A549 (cell line): ENCODE results near the gene SPAG6. TPM values are rescaled to one million over a fixed set of nuclear protein-coding genes. Genes with fewer than 3 reads are reported as not detected.
A peak's percentile ranks its signal among the peaks of the same experiment; 100 is the strongest.

ENCODE experiments used
- ATAC-seq, 2 experiments: fragments of 200-7000 bp in 1 of 2; fragments of >200 bp in 1 of 2; cut with Nextera tagmentation in 1 of 2; cut with Tn5 transposase in 1 of 2; 3 replicates each; pipeline versions ENCODE4 v1.8.0 to v1.9.1; 2018 to 2020; ENCODE audit warnings: mild to moderate bottlenecking in 1 of 2, moderate library complexity in 1 of 2
- CTCF ChIA-PET: fragments of 300-600 bp; sonication (Branson Sonifier 250); formaldehyde crosslinking; extraction: SDS; loops from one replicate; lab custom pipeline; 2021; ENCODE audit warnings: antibody characterized with exemption, inconsistent platforms; lab: Yijun Ruan, JAX
- POLR2A ChIA-PET: fragments of 350-600 bp; formaldehyde crosslinking; extraction: SDS; loops from one replicate; lab custom pipeline; 2021; ENCODE audit warnings: antibody characterized with exemption, inconsistent platforms; lab: Yijun Ruan, JAX
- DNase-seq, 2 experiments: peaks; one replicate each; pipeline versions ENCODE4 v3.0.0 to v3.0.0-alpha.2; 2011 to 2016; ENCODE audit warnings: low read depth in 1 of 2, low spot score in 1 of 2
- FAIRE-seq: peaks from 2 replicates; lab custom pipeline; 2011; peaks lifted over from hg19 to GRCh38; lab: Jason Lieb, UNC
- H3K27ac ChIP-seq, 2 experiments: fragments of >200 bp; sonication (Bioruptor Twin); formaldehyde crosslinking; 3 replicates each; pipeline ENCODE4 v1.5.1; 2016 to 2017
- H3K4me1 ChIP-seq: fragments of >200 bp; sonication (Bioruptor Twin); formaldehyde crosslinking; 3 replicates; pipeline ENCODE4 v1.6.1; 2016
- H3K4me2 ChIP-seq: fragments of >200 bp; sonication (Bioruptor Twin); formaldehyde crosslinking; 3 replicates; pipeline ENCODE4 v1.6.1; 2016
- H3K4me3 ChIP-seq: fragments of >200 bp; sonication (Bioruptor Twin); formaldehyde crosslinking; 3 replicates; pipeline ENCODE4 v1.5.1; 2016
- H3K9me3 ChIP-seq: fragments of >200 bp; sonication (Bioruptor Twin); formaldehyde crosslinking; 3 replicates; pipeline ENCODE4 v1.6.1; 2016
- CBX2 ChIP-seq: fragments of 200-600 bp; sonication (generic); IDR thresholded peaks from 2 replicates; pipeline ENCODE4 v1.6.1; 2016; ENCODE audit warnings: low read depth, mild to moderate bottlenecking, borderline replicate concordance
- CHD4 ChIP-seq: fragments of 200-600 bp; sonication (generic); IDR thresholded peaks from 2 replicates; pipeline ENCODE4 v1.6.1; 2016; ENCODE audit warnings: antibody characterized with exemption, mild to moderate bottlenecking, borderline replicate concordance
- CTCF ChIP-seq: fragments of >200 bp; sonication (Bioruptor Twin); formaldehyde crosslinking; IDR thresholded peaks from 3 replicates; pipeline ENCODE4 v1.5.1; 2016
- FOSB ChIP-seq: fragments of 250-450 bp; sonication (Bioruptor Pico); IDR thresholded peaks from 2 replicates; pipeline ENCODE4 v1.5.0; 2020; ENCODE audit warnings: mild to moderate bottlenecking, moderate library complexity
- FOSL2 ChIP-seq, 2 experiments: fragments of 450-650 bp in 1 of 2; fragments of >200 bp in 1 of 2; sonication (Bioruptor Twin) in 1 of 2; formaldehyde crosslinking; IDR thresholded peaks; 2 replicates each; pipeline versions ENCODE4 v1.5.0 to v1.6.1; 2016 to 2020; ENCODE audit warnings: mild to moderate bottlenecking in 1 of 2, moderate library complexity in 1 of 2
- FOXS1 ChIP-seq: fragments of 250-450 bp; sonication (Bioruptor Pico); IDR thresholded peaks from 2 replicates; pipeline ENCODE4 v1.5.0; 2020; ENCODE audit warnings: mild to moderate bottlenecking, moderate library complexity
- HDAC2 ChIP-seq: fragments of 200-600 bp; sonication (generic); IDR thresholded peaks from 2 replicates; pipeline ENCODE4 v1.6.1; 2016
- HMGXB4 ChIP-seq: fragments of 250-450 bp; sonication (Bioruptor Pico); IDR thresholded peaks from 2 replicates; pipeline ENCODE4 v1.5.0; 2021; ENCODE audit warnings: mild to moderate bottlenecking, moderate library complexity, borderline replicate concordance
- MAFK ChIP-seq: fragments of 450-650 bp; IDR thresholded peaks from 2 replicates; pipeline ENCODE4 v1.6.1; 2014; ENCODE audit not compliant: partially characterized antibody
- WGBS: methylation state at CpG from one replicate; pipeline ENCODE4 v1.1.6; 2017; ENCODE audit errors: missing lambda C conversion rate; 5-methylcytosine and 5-hydroxymethylcytosine counted together
- polyA plus RNA-seq, 4 experiments: library from polyadenylated mRNA; depleted of rRNA in 3 of 4; stranded (reverse); fragments of >200 nt; fragmentation: RNase III in 1 of 4; extraction: RNeasy Plus Mini Kit Qiagen cat#74134 plus additional on column Dnase treatment in 1 of 4; gene quantifications; 2 replicates in 3 of 4; 3 replicates in 1 of 4; pipeline ENCODE4 v1.2.3, GENCODE V29; 2011 to 2017
- small RNA-seq, 6 experiments: library from RNA; depleted of rRNA; stranded (forward); fragments of <200 nt; gene quantifications; one replicate each; pipeline ENCODE3, GENCODE V24; 2012

The SPAG6 gene
- polyA plus RNA-seq, 2 of the 4 experiments (the other 2 are of a cell fraction), result 0.04 TPM; not detected in 1

- POLR2A ChIA-PET, result no interaction called here
- WGBS, result 64% methylated on average over 4 of the region's 4 CpGs
- H3K4me1 ChIP-seq, result no peaks in the 10 kb centered on the region
- DNase-seq, result no peak
- no peak overlapping the region for H3K4me3 ChIP-seq
- no peak overlapping the region for H3K4me2 ChIP-seq
- TF ChIP-seq HDAC2 (no peak), MAFK (peak; percentile 63)
- TF ChIP-seq, all 56 proteins: peak for 1
- H3K9me3 ChIP-seq, result no peaks in the 10 kb centered on the region
- FAIRE-seq, result no peak
- CTCF ChIA-PET, result no interaction called here
- no peak overlapping the region for H3K27ac ChIP-seq
- ATAC-seq, result no peak
Measured at GRCh38 chr10:22463255-22463654, 118.0 kb downstream of the SPAG6 start.

GRCh38 chr10:22464966-22465629 is 119.8 kb downstream of the SPAG6 start:
- FAIRE-seq, result no peak
- H3K9me3 ChIP-seq, result no peaks in the 10 kb centered on the region
- H3K4me3 ChIP-seq, result no peak overlapping the region
- WGBS, result 69% methylated on average over 5 of the region's 5 CpGs
- POLR2A ChIA-PET, result no interaction called here
- H3K4me2 ChIP-seq, result no peak overlapping the region
- no peaks in the 10 kb centered on the region for H3K4me1 ChIP-seq
- ATAC-seq, result no peak
- no peak for DNase-seq
- CTCF ChIA-PET, result interaction anchor here (0.7 kb wide), 1 partner anchor 252 kb away, joined by 3 read pairs; no protein-coding TSS in a partner anchor
- H3K27ac ChIP-seq, result no peak overlapping the region
- no peak for TF ChIP-seq CHD4
- TF ChIP-seq, all 56 proteins: peak for 0

GRCh38 chr10:22466763-22467334 is 121.6 kb downstream of the SPAG6 start:
- Histone ChIP-seq H3K4me1 (no peaks in the 10 kb centered on the region), H3K4me2 (no peak overlapping the region), H3K9me3 (no peaks in the 10 kb centered on the region), H3K27ac (no peak overlapping the region), H3K4me3 (no peak overlapping the region)
- WGBS, result 37% methylated on average over 3 of the region's 3 CpGs
- no peak for DNase-seq
- POLR2A ChIA-PET, result no interaction called here
- no peak for FAIRE-seq
- ATAC-seq, result no peak
- CTCF ChIA-PET, result no interaction called here
- TF ChIP-seq CHD4 (no peak), FOSB (CRISPR knock-in tag) (no peak), CTCF (no peak), FOSL2 (IDR thresholded peaks at IDR 0.05) (no peak), FOSL2 (CRISPR knock-in tag; IDR thresholded peaks at IDR 0.05) (no peak), MAFK (no peak), FOXS1 (CRISPR knock-in tag) (no peak), CBX2 (no peak), HMGXB4 (CRISPR knock-in tag) (no peak), HDAC2 (no peak)

Small RNAs within 50 kb of the gene (small RNA-seq; reads per million reads assigned to genes)
- 0 to 1.3 (median 0) reads per million in 6 experiments for gene AL158211.3

Other genes starting within 250 kb of the SPAG6 start
- gene EBLN1, start 127.5 kb upstream of the SPAG6 start, polyA plus RNA-seq (2011; rRNA removed), result not detected in 2 replicates
- not detected in 3 replicates for gene EBLN1, start 127.5 kb upstream of the SPAG6 start, polyA plus RNA-seq (2017; fragmentation: RNase III; extraction: RNeasy Plus Mini Kit Qiagen cat#74134 plus additional on column Dnase treatment)
- gene COMMD3, start 29.1 kb upstream of the SPAG6 start, polyA plus RNA-seq (2011; rRNA removed), result 70.2 and 70.8 TPM in 2 replicates
- 42.2 to 47.9 TPM (median 44.8 TPM) in 3 replicates for gene COMMD3, start 29.1 kb upstream of the SPAG6 start, polyA plus RNA-seq (2017; fragmentation: RNase III; extraction: RNeasy Plus Mini Kit Qiagen cat#74134 plus additional on column Dnase treatment)
- 64.3 and 77.3 TPM in 2 replicates for gene BMI1, start 24.4 kb upstream of the SPAG6 start, polyA plus RNA-seq (2011; rRNA removed)
- gene BMI1, start 24.4 kb upstream of the SPAG6 start, polyA plus RNA-seq (2017; fragmentation: RNase III; extraction: RNeasy Plus Mini Kit Qiagen cat#74134 plus additional on column Dnase treatment), result 40.7 to 50.9 TPM (median 44.4 TPM) in 3 replicates